Subcutaneous adipose tissue (tissue), 4 donors: ENCODE data around the gene CACNA1H. TPM values are rescaled to one million over a fixed set of nuclear protein-coding genes. Genes with fewer than 3 reads are reported as not detected.

Source experiments
- CTCF ChIP-seq: fragments of 450-650 bp; IDR thresholded peaks from one replicate; pipeline ENCODE4 v1.5.1; 2016; ENCODE audit warnings: low read depth, mild to moderate bottlenecking, control low read depth, antibody characterized with exemption, moderate library complexity
- total RNA-seq, 4 donors: library from RNA; depleted of rRNA; stranded (reverse); fragments of >200 nt; gene quantifications; one replicate each; pipeline ENCODE4 v1.1.0, GENCODE V29; 2016

Gene CACNA1H
- total RNA-seq, 4 donors from 2014 or later: 0.51 to 13.9 (median 3.1) TPM

GRCh38 chr16:1178295-1178910 is 25.5 kb downstream of the CACNA1H start:
- TF ChIP-seq CTCF: no peak

- TF ChIP-seq CTCF: no peak
Measured at GRCh38 chr16:1180549-1181403, 27.9 kb downstream of the CACNA1H start.

GRCh38 chr16:1181404-1182315 is 28.8 kb downstream of the CACNA1H start:
- no peak for TF ChIP-seq CTCF

GRCh38 chr16:1182316-1182671 is 29.4 kb downstream of the CACNA1H start:
- TF ChIP-seq CTCF: no peak

- no peak for TF ChIP-seq CTCF
Measured at GRCh38 chr16:1182950-1183907, 30.3 kb downstream of the CACNA1H start.

GRCh38 chr16:1184156-1184868 is 31.4 kb downstream of the CACNA1H start:
- no peak for TF ChIP-seq CTCF
